GM12878 (cell line): ENCODE results near the gene TSPO. TPM values are rescaled to one million over a fixed set of nuclear protein-coding genes. Genes with fewer than 3 reads are reported as not detected.

ENCODE experiments used
- ATAC-seq: fragments of 200-7000 bp; cut with Tn5 transposase; 3 replicates; pipeline ENCODE4 v1.9.1; 2020; ENCODE audit warnings: mild to moderate bottlenecking, moderate library complexity
- BruUV-seq: library from RNA; stranded (reverse); fragments of 400-500 nt; replicated peaks from 2 replicates; lab custom pipeline; 2021; lab: Mats Ljungman, UMichigan
- CTCF ChIA-PET: fragments of 300-600 bp; sonication (Branson Sonifier 250); formaldehyde crosslinking; extraction: SDS; loops from one replicate; lab custom pipeline; 2021; ENCODE audit warnings: inconsistent platforms; lab: Yijun Ruan, JAX
- POLR2A ChIA-PET: fragments of 350-600 bp; formaldehyde crosslinking; extraction: SDS; loops from one replicate; lab custom pipeline; 2021; ENCODE audit warnings: inconsistent platforms; lab: Charles Lee
- RAD21 ChIA-PET: fragments of 300-600 bp; sonication (Branson Sonifier 250); formaldehyde crosslinking; loops from one replicate; lab custom pipeline; 2023; ENCODE audit warnings: antibody characterized with exemption; ENCODE audit not compliant: unreplicated experiment; lab: Charles Lee
- SMC1A ChIA-PET: fragments of 300-600 bp; sonication (Branson Sonifier 250); formaldehyde crosslinking; loops from one replicate; lab custom pipeline; 2023; ENCODE audit not compliant: unreplicated experiment, uncharacterized antibody; lab: Charles Lee
- DNase-seq: peaks from one replicate; pipeline ENCODE4 v3.0.0-alpha.2; 2011; ENCODE audit warnings: low read depth, low spot score
- FAIRE-seq: peaks from 3 replicates; lab custom pipeline; 2011; peaks lifted over from hg19 to GRCh38; lab: Jason Lieb, UNC
- H2AFZ ChIP-seq: 2 replicates; pipeline ENCODE4 v1.6.0; 2011; ENCODE audit warnings: low read depth, low read length, control low read depth; ENCODE audit not compliant: control insufficient read depth
- H3K27ac ChIP-seq: 2 replicates; pipeline ENCODE4 v1.5.1; 2011; ENCODE audit warnings: control low read depth; ENCODE audit not compliant: control insufficient read depth, insufficient read depth
- H3K27me3 ChIP-seq, 2 experiments: replicated peaks in 1 of 2; 2 replicates each; pipeline versions ENCODE4 v1.6.0 to v1.6.1; 2011; ENCODE audit warnings: low read length in 1 of 2; ENCODE audit not compliant: control insufficient read depth in 2 of 2, insufficient read depth in 2 of 2
- H3K36me3 ChIP-seq, 2 experiments: 2 replicates each; pipeline ENCODE4 v1.5.1; 2011; ENCODE audit warnings: low read length in 1 of 2; ENCODE audit not compliant: control insufficient read depth in 2 of 2, insufficient read depth in 2 of 2
- H3K4me1 ChIP-seq: 2 replicates; pipeline ENCODE4 v1.6.1; 2011; ENCODE audit warnings: mild to moderate bottlenecking, low read length, moderate library complexity, mixed read lengths; ENCODE audit not compliant: control insufficient read depth, insufficient read depth
- H3K4me2 ChIP-seq: 2 replicates; pipeline ENCODE4 v1.6.0; 2011; ENCODE audit warnings: control low read depth; ENCODE audit not compliant: control insufficient read depth, insufficient read depth
- H3K4me3 ChIP-seq: fragments of 200-600 bp; sonication (generic); 2 replicates; pipeline ENCODE4 v1.5.1; 2016
- H3K79me2 ChIP-seq: 2 replicates; pipeline ENCODE4 v1.6.0; 2011; ENCODE audit warnings: low read length; ENCODE audit not compliant: control insufficient read depth, insufficient read depth
- H3K9ac ChIP-seq: 2 replicates; pipeline ENCODE4 v1.8.0; 2011; ENCODE audit warnings: low read length, control low read depth, mixed read lengths; ENCODE audit not compliant: control insufficient read depth, insufficient read depth
- H3K9me3 ChIP-seq: replicated peaks from 3 replicates; pipeline ENCODE4 v1.5.1; 2011; ENCODE audit warnings: mild to moderate bottlenecking, low read length; ENCODE audit not compliant: control insufficient read depth, insufficient read depth
- H4K20me1 ChIP-seq: 2 replicates; pipeline ENCODE4 v1.6.0; 2011; ENCODE audit not compliant: control insufficient read depth, insufficient read depth
- JUND ChIP-seq: IDR thresholded peaks from 2 replicates; pipeline ENCODE4 v1.6.1; 2012; ENCODE audit warnings: low read depth, mild to moderate bottlenecking, low read length, improper control_type of control experiment, moderate library complexity
- MEF2A ChIP-seq: IDR thresholded peaks from 2 replicates; pipeline ENCODE4 v1.6.1; 2011; ENCODE audit warnings: low read depth, mild to moderate bottlenecking, low read length, moderate library complexity; ENCODE audit not compliant: insufficient read depth
- NFXL1 ChIP-seq: fragments of 450-650 bp; IDR thresholded peaks from 2 replicates; pipeline ENCODE4 v1.6.1; 2017; ENCODE audit warnings: antibody characterized with exemption, mild to moderate bottlenecking, borderline replicate concordance
- SUZ12 ChIP-seq: fragments of 200-600 bp; sonication (generic); IDR thresholded peaks from one replicate; pipeline ENCODE4 v1.6.1; 2018; ENCODE audit warnings: antibody characterized with exemption, mild to moderate bottlenecking; ENCODE audit not compliant: unreplicated experiment
- TARDBP ChIP-seq: IDR thresholded peaks from 2 replicates; pipeline ENCODE4 v1.6.1; 2016; ENCODE audit warnings: borderline replicate concordance
- ZNF384 ChIP-seq: IDR thresholded peaks from 2 replicates; pipeline ENCODE4 v1.6.1; 2012; ENCODE audit warnings: low read depth, mild to moderate bottlenecking, low read length, improper control_type of control experiment, borderline replicate concordance
- WGBS: methylation state at CpG from one replicate; pipeline ENCODE4 v1.1.6; 2016; ENCODE audit warnings: low lambda C conversion rate; ENCODE audit not compliant: insufficient replicate concordance, insufficient coverage; ENCODE audit errors: missing lambda C conversion rate; 5-methylcytosine and 5-hydroxymethylcytosine counted together
- in situ Hi-C: fragments of 300-500 bp; cut with MboI; formaldehyde crosslinking; loops from 9 replicates; pipeline ENCODE4 v1.14.3; 2018; ENCODE audit warnings: mixed read lengths
- intact Hi-C: fragments of 100-400 bp; cut with micrococcal nuclease; formaldehyde crosslinking; loops from one replicate; pipeline ENCODE4 v1.14.2; 2022; ENCODE audit not compliant: unreplicated experiment
- polyA plus RNA-seq, 11 experiments: library from polyadenylated mRNA; depleted of rRNA in 4 of 11; unstranded in 6 of 11; stranded (reverse) in 5 of 11; fragments of >200 nt; fragmentation: Nextera tagmentation in 4 of 11; fragmentation: Illumina TruSeq in 1 of 11; extraction: Ambion mirVana in 4 of 11; extraction: Trizol in 1 of 11; gene quantifications; 1 replicate in 1 of 11; 2 replicates in 10 of 11; pipeline versions ENCODE4 v1.2.1 to v1.2.3, GENCODE V29; 2011 to 2016; ENCODE audit warnings: inconsistent platforms in 2 of 11, missing spikeins in 2 of 11, low read depth in 1 of 11
- total RNA-seq, 4 experiments: library from RNA; depleted of rRNA in 3 of 4; stranded (reverse); fragments of >200 nt in 3 of 4; fragmentation: Illumina TruSeq in 1 of 4; extraction: Trizol in 1 of 4; gene quantifications; 2 replicates each; pipeline versions ENCODE4 v1.2.1 to v1.2.3, GENCODE V29; 2013 to 2021
- TF ChIP-seq, protein P1 (sequence below): fragments of 450-650 bp; IDR thresholded peaks from 2 replicates; pipeline ENCODE4 v1.6.1; 2017; ENCODE audit warnings: borderline replicate concordance
- TF ChIP-seq, protein P2 (sequence below): fragments of 450-650 bp; formaldehyde crosslinking; IDR thresholded peaks from 2 replicates; pipeline ENCODE4 v1.4.0; 2020; ENCODE audit warnings: mild to moderate bottlenecking, moderate library complexity
- TF ChIP-seq, protein P3 (sequence below): IDR thresholded peaks from 2 replicates; pipeline ENCODE4 v1.6.1; 2011; ENCODE audit warnings: low read depth, mild to moderate bottlenecking, low read length, moderate library complexity, borderline replicate concordance; ENCODE audit errors: extremely low read depth

Gene TSPO
- total and polyA plus RNA-seq, 10 of the 15 experiments (the other 5 are each of a cell fraction or from before 2014, with no cell fraction given), result 1.4 to 50.5 (median 18.8) TPM

DNA sequence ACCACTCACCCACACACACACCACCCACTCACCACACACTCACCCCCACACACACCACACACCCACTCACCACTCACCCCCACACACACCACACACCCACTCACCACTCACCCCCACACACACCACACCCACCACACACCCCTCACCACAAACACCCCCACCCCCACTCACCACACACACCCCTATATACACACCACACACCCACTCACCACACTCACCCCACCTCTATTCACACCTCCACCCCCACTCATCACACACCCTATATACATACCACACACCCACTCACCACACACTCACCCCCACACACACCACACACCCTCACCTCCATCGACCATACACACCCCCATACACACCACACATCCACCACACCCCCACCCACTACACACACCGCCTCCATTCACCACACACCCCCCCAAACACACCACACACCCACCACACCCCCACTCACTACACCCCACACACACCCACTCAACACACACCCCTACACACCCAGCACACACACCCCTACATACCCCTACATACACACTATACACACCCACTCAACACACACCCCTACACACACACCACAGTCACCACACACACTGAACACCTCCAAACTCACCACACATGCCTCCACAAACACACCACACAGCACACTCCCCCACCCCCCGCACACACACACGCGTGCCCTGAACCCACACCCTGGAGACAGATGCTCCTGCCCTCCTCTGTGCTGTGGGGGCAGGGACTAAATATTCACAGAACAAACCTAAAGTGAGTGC lies 54.6 kb downstream of the TSPO start:
- Histone ChIP-seq H3K4me3 (no peak overlapping the region), H3K4me1 (no peaks in the 10 kb centered on the region), H3K79me2 (no peaks in the 10 kb centered on the region), H3K4me2 (no peak overlapping the region), H3K27ac (no peak overlapping the region), H3K9me3 (no peaks in the 10 kb centered on the region), H2AFZ (no peak overlapping the region), H3K9ac (no peak overlapping the region), H4K20me1 (no peaks in the 10 kb centered on the region), H3K36me3 (no peaks in the 10 kb centered on the region), H3K27me3 (no peaks in the 10 kb centered on the region; a peak in 1 of 4 replicates)
- DNase-seq, result no peak
- no peak for TF ChIP-seq SUZ12
- RAD21 ChIA-PET, result no interaction called here
- CTCF ChIA-PET, result no interaction called here
- no peak for FAIRE-seq
- intact Hi-C loops (no loop called here), in situ Hi-C loops (no loop called here)
- POLR2A ChIA-PET, result no interaction called here
- no peak for ATAC-seq
- SMC1A ChIA-PET, result no interaction called here
- no TSS peak for BruUV-seq
- WGBS, result 2% methylated on average over 5 of the region's 5 CpGs

DNA sequence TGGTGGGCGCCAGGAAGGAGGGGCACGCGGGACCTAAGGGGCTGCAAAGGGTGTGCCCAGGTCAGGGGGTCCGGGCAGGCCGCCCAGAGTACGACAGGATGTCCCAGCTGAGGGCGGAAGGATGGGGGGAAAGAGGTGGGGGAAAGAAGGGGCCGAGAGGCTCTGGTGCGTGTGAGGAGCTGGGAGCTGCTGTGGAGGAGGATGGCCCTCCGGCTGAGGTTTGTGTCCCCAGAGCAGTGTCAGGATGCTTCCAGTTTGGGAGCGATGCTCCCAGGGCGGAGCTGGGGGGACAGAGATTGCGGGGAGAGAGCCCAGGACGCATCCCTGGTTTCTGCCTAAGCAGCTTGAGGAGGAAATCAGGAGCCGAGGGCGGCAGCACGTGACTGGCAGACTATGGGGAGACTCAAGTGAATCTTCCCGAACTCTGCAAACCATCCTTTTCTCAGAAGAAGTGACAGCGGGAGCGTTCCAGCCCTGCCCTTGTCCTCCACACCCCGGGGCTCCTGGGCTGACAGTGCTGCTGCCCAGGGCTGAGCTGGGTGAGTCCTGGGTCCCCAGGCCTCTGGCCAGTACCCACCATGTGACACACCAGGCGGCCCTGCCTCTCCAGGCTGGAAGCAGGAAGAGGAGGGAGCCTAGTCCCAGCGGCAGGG lies 55.3 kb downstream of the TSPO start:
- Histone ChIP-seq H4K20me1 (no peaks in the 10 kb centered on the region), H3K9ac (no peak overlapping the region), H2AFZ (no peak overlapping the region), H3K9me3 (no peaks in the 10 kb centered on the region), H3K79me2 (no peaks in the 10 kb centered on the region), H3K27me3 (no peaks in the 10 kb centered on the region; a peak in 1 of 4 replicates), H3K36me3 (no peaks in the 10 kb centered on the region), H3K4me3 (no peak overlapping the region), H3K4me1 (no peaks in the 10 kb centered on the region), H3K4me2 (no peak overlapping the region), H3K27ac (no peak overlapping the region)
- ChIA-PET SMC1A (no interaction called here), RAD21 (no interaction called here), CTCF (no interaction called here), POLR2A (no interaction called here)
- ATAC-seq, result no peak
- 26% methylated on average over 23 of the region's 23 CpGs for WGBS
- in situ Hi-C loops, result no loop called here
- intact Hi-C loops, result no loop called here
- no peak for DNase-seq
- FAIRE-seq, result no peak
- no TSS peak for BruUV-seq
- TF ChIP-seq MEF2A (no peak), JUND (no peak), TARDBP (no peak), NFXL1 (no peak), ZNF384 (no peak)
- TF ChIP-seq, protein P1, sequence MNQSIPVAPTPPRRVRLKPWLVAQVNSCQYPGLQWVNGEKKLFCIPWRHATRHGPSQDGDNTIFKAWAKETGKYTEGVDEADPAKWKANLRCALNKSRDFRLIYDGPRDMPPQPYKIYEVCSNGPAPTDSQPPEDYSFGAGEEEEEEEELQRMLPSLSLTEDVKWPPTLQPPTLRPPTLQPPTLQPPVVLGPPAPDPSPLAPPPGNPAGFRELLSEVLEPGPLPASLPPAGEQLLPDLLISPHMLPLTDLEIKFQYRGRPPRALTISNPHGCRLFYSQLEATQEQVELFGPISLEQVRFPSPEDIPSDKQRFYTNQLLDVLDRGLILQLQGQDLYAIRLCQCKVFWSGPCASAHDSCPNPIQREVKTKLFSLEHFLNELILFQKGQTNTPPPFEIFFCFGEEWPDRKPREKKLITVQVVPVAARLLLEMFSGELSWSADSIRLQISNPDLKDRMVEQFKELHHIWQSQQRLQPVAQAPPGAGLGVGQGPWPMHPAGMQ, result no peak
- TF ChIP-seq, protein P2, sequence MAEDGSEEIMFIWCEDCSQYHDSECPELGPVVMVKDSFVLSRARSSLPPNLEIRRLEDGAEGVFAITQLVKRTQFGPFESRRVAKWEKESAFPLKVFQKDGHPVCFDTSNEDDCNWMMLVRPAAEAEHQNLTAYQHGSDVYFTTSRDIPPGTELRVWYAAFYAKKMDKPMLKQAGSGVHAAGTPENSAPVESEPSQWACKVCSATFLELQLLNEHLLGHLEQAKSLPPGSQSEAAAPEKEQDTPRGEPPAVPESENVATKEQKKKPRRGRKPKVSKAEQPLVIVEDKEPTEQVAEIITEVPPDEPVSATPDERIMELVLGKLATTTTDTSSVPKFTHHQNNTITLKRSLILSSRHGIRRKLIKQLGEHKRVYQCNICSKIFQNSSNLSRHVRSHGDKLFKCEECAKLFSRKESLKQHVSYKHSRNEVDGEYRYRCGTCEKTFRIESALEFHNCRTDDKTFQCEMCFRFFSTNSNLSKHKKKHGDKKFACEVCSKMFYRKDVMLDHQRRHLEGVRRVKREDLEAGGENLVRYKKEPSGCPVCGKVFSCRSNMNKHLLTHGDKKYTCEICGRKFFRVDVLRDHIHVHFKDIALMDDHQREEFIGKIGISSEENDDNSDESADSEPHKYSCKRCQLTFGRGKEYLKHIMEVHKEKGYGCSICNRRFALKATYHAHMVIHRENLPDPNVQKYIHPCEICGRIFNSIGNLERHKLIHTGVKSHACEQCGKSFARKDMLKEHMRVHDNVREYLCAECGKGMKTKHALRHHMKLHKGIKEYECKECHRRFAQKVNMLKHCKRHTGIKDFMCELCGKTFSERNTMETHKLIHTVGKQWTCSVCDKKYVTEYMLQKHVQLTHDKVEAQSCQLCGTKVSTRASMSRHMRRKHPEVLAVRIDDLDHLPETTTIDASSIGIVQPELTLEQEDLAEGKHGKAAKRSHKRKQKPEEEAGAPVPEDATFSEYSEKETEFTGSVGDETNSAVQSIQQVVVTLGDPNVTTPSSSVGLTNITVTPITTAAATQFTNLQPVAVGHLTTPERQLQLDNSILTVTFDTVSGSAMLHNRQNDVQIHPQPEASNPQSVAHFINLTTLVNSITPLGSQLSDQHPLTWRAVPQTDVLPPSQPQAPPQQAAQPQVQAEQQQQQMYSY (CRISPR knock-in tag), result no peak
- TF ChIP-seq, protein P3, sequence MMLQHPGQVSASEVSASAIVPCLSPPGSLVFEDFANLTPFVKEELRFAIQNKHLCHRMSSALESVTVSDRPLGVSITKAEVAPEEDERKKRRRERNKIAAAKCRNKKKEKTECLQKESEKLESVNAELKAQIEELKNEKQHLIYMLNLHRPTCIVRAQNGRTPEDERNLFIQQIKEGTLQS, result no peak
